Memory B cell (primary cell): ENCODE results near the gene GLT1D1.

Source experiments
- ATAC-seq: fragments of 150-1000 bp; cut with Tn5 transposase; 2 replicates; pipeline ENCODE4 v1.10.0; 2021; ENCODE audit warnings: low read depth, mild to moderate bottlenecking, moderate library complexity
- DNase-seq, 2 donors: peaks; one replicate each; pipeline ENCODE4 v3.0.0; 2022; ENCODE audit warnings: low spot score in 2 of 2
- H3K27ac Mint-ChIP-seq: one replicate; pipeline ENCODE4 v1.8.0; 2022; ENCODE audit warnings: mild to moderate bottlenecking, moderate library complexity, mixed read lengths
- H3K27me3 Mint-ChIP-seq: one replicate; pipeline ENCODE4 v1.8.0; 2022; ENCODE audit warnings: mixed read lengths
- H3K36me3 Mint-ChIP-seq: one replicate; pipeline ENCODE4 v1.8.0; 2022; ENCODE audit warnings: mild to moderate bottlenecking, mixed read lengths
- H3K4me1 Mint-ChIP-seq: one replicate; pipeline ENCODE4 v1.8.0; 2022; ENCODE audit warnings: mixed read lengths
- H3K4me3 Mint-ChIP-seq: one replicate; pipeline ENCODE4 v1.8.0; 2022; ENCODE audit warnings: mild to moderate bottlenecking, moderate library complexity, mixed read lengths
- H3K9me3 Mint-ChIP-seq: one replicate; pipeline ENCODE4 v1.8.0; 2022; ENCODE audit warnings: mixed read lengths

GLT1D1 gene

DNA sequence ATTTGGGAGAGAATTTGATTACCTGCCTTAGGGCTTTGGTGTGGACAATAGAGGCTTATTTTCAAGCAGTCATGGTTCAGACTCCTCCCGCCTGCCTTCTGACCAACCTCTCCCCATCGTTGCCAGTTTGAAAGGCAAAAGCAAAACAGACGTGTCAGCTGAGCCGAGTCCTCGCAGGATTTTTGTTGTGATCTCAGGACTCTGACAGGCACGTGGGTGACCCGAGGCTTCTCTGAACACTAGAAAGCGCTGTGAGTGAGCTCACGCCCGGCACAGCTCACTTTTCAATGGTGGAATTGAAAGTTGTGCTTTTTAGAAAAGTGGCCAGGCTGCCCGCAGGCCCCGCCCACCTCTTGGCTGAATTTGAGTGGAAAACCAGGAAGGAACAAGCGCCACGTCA, 130.1 kb downstream of the GLT1D1 start:
- Mint-ChIP-seq H3K9me3 (no peaks in the 10 kb centered on the region), H3K4me1 (no peaks in the 10 kb centered on the region), H3K27me3 (peaks cover 9% of the 10 kb centered on the region), H3K27ac (no peak overlapping the region), H3K36me3 (no peaks in the 10 kb centered on the region), H3K4me3 (no peak overlapping the region)
- no peak for DNase-seq
- ATAC-seq, result no peak

DNA sequence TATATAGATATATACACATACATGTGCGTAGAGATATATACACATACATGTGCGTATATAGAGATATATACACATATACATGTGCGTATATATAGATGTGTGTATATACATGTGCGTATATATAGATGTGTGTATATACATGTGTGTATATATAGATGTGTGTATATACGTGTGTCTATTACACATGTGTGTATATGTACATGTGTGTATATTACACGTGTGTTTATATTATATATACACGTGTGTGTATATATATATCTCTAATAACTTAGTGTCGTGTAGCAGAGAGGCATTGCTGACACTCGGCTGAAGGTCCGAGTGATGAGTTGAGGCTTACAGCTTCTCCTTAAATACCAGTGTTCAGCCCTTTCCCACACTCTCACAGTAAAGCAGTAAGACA, 133.7 kb downstream of the GLT1D1 start:
- Mint-ChIP-seq H3K4me3 (no peak overlapping the region), H3K27ac (no peak overlapping the region), H3K9me3 (no peaks in the 10 kb centered on the region), H3K36me3 (no peaks in the 10 kb centered on the region), H3K4me1 (no peaks in the 10 kb centered on the region), H3K27me3 (peaks cover 5% of the 10 kb centered on the region)
- ATAC-seq, result no peak
- no peak for DNase-seq

DNA sequence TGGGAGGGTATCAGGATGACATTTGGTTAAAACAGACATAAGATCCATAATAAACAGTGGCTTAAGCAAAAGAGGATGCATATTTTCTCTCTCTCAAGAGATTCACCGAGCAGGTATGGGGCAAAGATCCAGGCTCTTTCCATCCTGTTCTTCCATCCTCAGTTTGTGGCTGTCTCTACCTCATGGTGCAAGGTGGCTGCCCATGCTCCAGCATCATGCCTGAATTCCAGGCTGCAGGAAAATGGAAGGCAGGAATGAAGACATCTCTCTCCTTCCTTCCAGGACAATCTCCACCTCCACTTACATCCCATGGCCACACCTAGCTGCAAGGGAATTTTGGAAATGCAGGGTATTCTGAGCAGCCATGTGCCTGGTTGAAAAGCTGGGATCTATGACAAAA, 136.0 kb downstream of the GLT1D1 start:
- peaks cover 7% of the 10 kb centered on the region for H3K27me3 Mint-ChIP-seq
- no peaks in the 10 kb centered on the region for H3K36me3 Mint-ChIP-seq

DNA sequence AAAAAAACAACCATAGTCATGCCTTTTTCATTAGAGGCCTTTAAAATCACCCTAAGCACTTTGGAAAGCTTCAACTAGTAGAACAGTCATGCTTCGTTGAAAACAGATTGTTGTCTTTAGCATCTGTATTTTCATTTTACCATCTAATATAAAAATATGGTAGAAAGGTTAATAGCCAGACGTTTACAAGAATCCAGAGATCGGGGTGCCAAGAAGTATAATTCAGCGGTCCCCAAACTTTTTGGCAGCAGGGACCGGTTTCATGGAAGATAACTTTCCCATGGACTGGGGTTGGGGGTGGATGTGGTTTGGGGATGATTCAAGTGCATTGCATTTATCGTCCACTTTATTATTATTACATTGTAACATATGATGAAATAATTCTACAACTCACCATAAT, 138.4 kb downstream of the GLT1D1 start:
- ATAC-seq (no peak), DNase-seq (no peak)
- no peak overlapping the region for H3K27ac Mint-ChIP-seq
- H3K4me1 Mint-ChIP-seq, result no peaks in the 10 kb centered on the region
- H3K4me3 Mint-ChIP-seq, result no peak overlapping the region
- H3K27me3 Mint-ChIP-seq, result peaks cover 9% of the 10 kb centered on the region
- H3K9me3 Mint-ChIP-seq, result no peaks in the 10 kb centered on the region
- no peaks in the 10 kb centered on the region for H3K36me3 Mint-ChIP-seq

More for the DNA sequence above, 136.0 kb downstream of the GLT1D1 start:
- Mint-ChIP-seq H3K4me1 (no peaks in the 10 kb centered on the region), H3K9me3 (no peaks in the 10 kb centered on the region), H3K27ac (no peak overlapping the region), H3K4me3 (no peak overlapping the region)
- no peak for DNase-seq
- no peak for ATAC-seq

DNA sequence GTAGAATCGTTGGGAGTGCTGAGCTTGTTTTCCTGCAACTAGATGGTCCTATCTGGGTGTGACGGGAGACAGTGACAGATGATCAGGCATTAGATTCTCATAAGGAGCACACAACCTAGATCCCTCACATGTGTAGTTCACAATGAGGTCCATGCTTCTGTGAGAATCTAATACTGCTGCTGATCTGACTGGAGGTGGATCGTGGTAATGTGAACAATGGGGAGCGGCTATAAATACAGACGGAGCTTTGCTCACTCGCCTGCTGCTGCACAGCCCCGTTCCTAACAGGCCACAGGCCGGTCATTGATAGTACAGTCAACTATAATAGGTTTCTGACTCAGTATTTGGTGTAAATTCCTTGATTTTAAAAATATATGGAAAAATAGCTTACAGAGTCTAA, 138.8 kb downstream of the GLT1D1 start:
- peaks cover 9% of the 10 kb centered on the region for H3K27me3 Mint-ChIP-seq
- H3K4me3 Mint-ChIP-seq, result no peak overlapping the region
- no peaks in the 10 kb centered on the region for H3K4me1 Mint-ChIP-seq
- ATAC-seq (no peak), DNase-seq (no peak)
- H3K9me3 Mint-ChIP-seq, result peaks cover 1% of the 10 kb centered on the region
- H3K36me3 Mint-ChIP-seq, result no peaks in the 10 kb centered on the region
- no peak overlapping the region for H3K27ac Mint-ChIP-seq

DNA sequence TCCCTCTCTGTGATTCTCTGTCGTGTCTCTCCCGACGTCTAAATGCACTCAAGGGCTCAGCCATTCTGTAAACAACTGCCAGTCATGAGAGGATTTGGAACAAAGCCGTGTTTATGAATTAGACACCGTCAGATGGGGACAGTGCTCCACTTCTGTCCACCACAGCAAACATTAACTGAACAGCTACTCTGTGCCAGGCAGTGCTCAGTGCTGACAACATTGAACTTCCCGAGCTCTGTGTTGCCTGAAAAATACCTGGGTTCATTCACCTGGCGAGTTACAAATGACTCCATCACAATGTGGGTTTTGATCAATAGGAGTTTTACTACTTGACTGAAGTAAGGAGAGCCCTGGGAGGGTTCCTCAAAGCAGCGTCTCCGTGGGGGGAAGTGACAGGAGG, 139.3 kb downstream of the GLT1D1 start:
- H3K27ac Mint-ChIP-seq, result no peak overlapping the region
- H3K9me3 Mint-ChIP-seq, result peaks cover 2% of the 10 kb centered on the region
- DNase-seq, result no peak
- H3K27me3 Mint-ChIP-seq, result peaks cover 9% of the 10 kb centered on the region
- H3K4me1 Mint-ChIP-seq, result no peaks in the 10 kb centered on the region
- no peak for ATAC-seq
- no peaks in the 10 kb centered on the region for H3K36me3 Mint-ChIP-seq
- no peak overlapping the region for H3K4me3 Mint-ChIP-seq

DNA sequence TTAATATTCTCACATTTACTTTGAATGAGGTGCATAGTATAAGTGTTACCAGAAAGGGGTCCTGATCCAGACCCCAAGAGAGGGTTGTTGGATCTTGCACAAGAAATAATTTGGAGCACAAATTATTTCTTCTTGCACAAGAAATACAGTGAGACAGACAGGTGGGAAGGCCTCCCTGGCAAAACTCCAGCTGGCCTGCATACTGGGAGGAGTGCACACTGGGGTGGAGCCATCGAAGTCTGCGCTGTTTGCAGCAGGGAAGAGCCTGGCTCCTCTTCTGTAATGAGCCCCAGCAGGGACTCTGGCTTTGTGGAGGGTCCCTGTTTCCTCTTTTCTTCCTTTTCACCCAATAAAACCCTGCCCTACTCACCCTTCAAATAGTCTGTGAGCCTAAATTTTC, 141.6 kb downstream of the GLT1D1 start:
- Mint-ChIP-seq H3K36me3 (no peaks in the 10 kb centered on the region), H3K4me3 (no peak overlapping the region), H3K27me3 (peaks cover 6% of the 10 kb centered on the region), H3K27ac (no peak overlapping the region), H3K9me3 (peaks cover 6% of the 10 kb centered on the region), H3K4me1 (no peaks in the 10 kb centered on the region)
- no peak for DNase-seq
- no peak for ATAC-seq

DNA sequence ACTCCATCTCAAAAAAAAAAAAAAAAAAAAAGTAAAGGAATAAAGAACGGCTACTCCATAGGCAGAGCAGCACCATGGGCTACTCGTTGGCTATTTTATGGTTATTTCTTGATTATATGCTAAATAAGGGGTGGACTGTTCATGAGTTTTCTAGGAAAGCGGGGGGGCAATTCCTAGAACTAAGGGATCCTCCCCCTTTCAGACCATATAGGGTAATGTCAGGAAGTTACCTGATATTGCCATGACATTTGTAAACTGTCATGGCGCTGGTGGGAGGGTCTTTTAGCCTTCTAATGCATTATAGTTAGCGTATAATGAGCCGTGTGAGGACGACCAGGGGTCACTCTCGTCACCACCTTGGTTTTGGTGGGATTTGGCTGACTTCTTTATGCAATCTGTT, 142.3 kb downstream of the GLT1D1 start:
- DNase-seq, result no peak
- ATAC-seq, result no peak
- Mint-ChIP-seq H3K27me3 (peaks cover 6% of the 10 kb centered on the region), H3K9me3 (peaks cover 6% of the 10 kb centered on the region), H3K27ac (no peak overlapping the region), H3K36me3 (no peaks in the 10 kb centered on the region), H3K4me3 (no peak overlapping the region), H3K4me1 (no peaks in the 10 kb centered on the region)

DNA sequence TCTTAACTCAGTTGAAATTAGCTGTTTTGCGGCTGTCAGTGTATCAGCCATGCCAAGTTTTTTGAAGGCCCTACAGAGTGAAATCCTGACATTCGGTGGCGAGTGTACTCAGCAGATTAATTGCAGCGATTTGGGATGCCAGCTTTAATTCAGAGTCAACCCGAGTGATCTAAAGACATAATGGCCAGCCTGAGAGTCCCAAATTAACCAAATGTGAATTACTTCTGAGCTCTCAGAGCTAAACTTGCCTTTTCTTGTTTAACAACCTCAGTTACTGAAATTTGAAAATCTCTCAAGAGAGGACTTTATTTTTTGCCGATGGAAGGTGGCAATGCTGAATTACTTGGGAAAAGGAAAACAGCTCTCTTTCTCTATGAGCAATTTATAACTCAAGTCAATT, 148.5 kb downstream of the GLT1D1 start:
- peaks cover 6% of the 10 kb centered on the region for H3K36me3 Mint-ChIP-seq
- ATAC-seq, result no peak
- DNase-seq, result no peak
- H3K4me3 Mint-ChIP-seq, result no peak overlapping the region
- peaks cover 16% of the 10 kb centered on the region for H3K27me3 Mint-ChIP-seq
- peaks cover 2% of the 10 kb centered on the region for H3K4me1 Mint-ChIP-seq
- no peak overlapping the region for H3K27ac Mint-ChIP-seq
- H3K9me3 Mint-ChIP-seq, result peaks cover 9% of the 10 kb centered on the region

DNA sequence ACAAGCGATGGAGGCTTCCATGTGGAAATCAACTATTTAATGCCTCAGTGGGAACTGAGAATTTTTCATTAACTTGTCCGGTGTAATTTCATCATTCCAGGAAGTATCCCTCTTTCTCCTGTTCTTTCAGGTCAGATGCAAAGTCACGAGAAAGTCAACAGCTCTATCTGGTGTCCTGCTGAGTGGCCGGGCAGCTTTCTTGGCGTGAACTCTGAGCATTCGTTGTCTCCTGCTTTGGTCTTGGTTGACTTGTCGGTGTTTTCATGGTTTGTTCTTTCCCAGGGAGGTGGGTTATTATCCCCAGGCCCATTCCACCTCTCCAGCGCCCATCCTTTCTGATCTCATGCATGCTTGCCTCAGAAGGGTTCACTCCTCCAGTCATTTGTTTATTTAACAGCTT, 149.1 kb downstream of the GLT1D1 start:
- peaks cover 7% of the 10 kb centered on the region for H3K9me3 Mint-ChIP-seq
- H3K4me1 Mint-ChIP-seq, result peaks cover 2% of the 10 kb centered on the region
- peaks cover 16% of the 10 kb centered on the region for H3K27me3 Mint-ChIP-seq
- no peak overlapping the region for H3K27ac Mint-ChIP-seq
- ATAC-seq, result no peak
- H3K36me3 Mint-ChIP-seq, result peaks cover 6% of the 10 kb centered on the region
- DNase-seq, result no peak
- H3K4me3 Mint-ChIP-seq, result no peak overlapping the region

DNA sequence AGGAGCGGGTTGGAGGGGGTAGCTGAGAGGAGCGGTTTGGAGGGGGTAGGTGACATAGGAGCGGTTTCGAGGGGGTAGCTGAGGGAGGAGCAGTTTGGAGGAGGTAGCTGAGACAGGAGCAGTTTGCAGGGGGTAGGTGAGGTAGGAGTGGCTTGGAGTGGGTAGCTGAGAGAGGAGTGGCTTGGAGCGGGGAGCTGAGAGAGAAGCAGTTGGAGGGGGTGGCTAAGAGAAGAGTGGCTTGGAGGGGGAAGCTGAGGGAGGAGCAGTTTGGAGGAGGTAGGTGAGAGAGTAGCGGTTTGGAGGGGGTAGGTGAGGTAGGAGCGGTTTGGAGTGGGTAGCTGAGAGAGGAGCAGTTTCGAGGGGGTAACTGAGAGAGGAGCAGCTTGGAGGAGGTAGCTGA, 152.1 kb downstream of the GLT1D1 start:
- Mint-ChIP-seq H3K4me1 (peaks cover 2% of the 10 kb centered on the region), H3K9me3 (peaks cover 3% of the 10 kb centered on the region), H3K4me3 (no peak overlapping the region), H3K36me3 (peaks cover 6% of the 10 kb centered on the region), H3K27me3 (peaks cover 19% of the 10 kb centered on the region), H3K27ac (no peak overlapping the region)
- no peak for ATAC-seq
- DNase-seq, result no peak

DNA sequence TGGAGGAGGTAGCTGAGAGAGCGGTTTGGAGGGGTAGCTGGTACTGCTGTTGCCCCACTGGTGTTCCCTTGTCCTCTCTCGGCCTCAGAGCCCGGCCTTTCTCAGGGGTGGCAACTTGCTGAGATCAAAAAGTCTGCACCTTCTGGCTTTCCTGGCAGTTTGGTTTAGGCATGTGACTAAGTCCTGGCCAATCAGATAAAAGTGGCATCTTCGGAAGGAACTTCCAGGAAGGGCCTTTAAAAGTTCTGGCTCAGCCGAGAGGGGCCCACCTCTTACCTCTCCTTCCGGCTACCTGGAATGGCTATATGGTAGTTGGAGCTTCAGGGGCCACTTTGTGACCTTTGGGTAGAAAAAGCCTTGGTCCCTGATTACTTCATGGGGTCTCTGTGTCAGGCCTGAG, 152.6 kb downstream of the GLT1D1 start:
- ATAC-seq, result no peak
- peaks cover 2% of the 10 kb centered on the region for H3K4me1 Mint-ChIP-seq
- no peak for DNase-seq
- H3K27me3 Mint-ChIP-seq, result peaks cover 19% of the 10 kb centered on the region
- no peak overlapping the region for H3K27ac Mint-ChIP-seq
- peaks cover 3% of the 10 kb centered on the region for H3K9me3 Mint-ChIP-seq
- H3K36me3 Mint-ChIP-seq, result peaks cover 6% of the 10 kb centered on the region
- no peak overlapping the region for H3K4me3 Mint-ChIP-seq

DNA sequence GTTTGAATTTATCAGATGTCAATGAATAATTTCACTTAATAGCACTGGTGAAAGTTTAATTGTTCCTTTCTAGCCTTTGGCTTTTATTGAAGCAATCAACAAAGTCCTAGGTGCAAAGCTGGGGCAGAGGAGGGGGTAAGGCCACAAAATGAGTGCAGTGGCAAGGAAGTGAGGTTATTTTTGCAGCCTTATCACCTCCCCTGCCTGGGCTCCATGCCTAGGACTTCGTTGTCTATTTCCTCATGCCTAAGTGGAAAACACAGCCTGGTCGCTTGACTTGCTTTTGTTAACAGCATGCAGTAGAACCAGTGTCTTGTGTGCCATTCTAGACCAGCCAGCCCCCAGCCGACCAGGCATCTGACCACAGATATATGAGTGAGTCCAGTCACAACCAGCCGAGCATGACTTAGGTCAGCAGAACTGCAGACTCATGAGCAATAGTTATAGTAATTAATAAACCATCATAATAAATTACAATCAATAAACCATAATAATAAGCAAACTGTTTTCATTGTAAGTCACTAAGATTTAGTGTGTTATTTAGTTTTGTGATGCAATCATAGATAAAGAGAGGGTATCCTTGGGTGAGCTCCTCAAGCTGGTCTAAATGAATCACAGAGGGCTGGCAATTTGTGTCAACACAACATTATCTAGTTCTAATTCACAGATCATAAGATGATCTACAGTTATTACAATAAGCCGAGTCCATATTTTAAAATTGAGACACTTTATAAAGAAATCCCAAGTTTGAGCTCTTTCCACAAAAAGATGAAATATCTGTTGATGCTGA, 156.8 kb downstream of the GLT1D1 start:
- DNase-seq, result no peak
- no peaks in the 10 kb centered on the region for H3K4me1 Mint-ChIP-seq
- no peak overlapping the region for H3K4me3 Mint-ChIP-seq
- H3K27ac Mint-ChIP-seq, result no peak overlapping the region
- H3K36me3 Mint-ChIP-seq, result no peaks in the 10 kb centered on the region
- ATAC-seq, result no peak
- H3K9me3 Mint-ChIP-seq, result no peaks in the 10 kb centered on the region
- peaks cover 12% of the 10 kb centered on the region for H3K27me3 Mint-ChIP-seq

DNA sequence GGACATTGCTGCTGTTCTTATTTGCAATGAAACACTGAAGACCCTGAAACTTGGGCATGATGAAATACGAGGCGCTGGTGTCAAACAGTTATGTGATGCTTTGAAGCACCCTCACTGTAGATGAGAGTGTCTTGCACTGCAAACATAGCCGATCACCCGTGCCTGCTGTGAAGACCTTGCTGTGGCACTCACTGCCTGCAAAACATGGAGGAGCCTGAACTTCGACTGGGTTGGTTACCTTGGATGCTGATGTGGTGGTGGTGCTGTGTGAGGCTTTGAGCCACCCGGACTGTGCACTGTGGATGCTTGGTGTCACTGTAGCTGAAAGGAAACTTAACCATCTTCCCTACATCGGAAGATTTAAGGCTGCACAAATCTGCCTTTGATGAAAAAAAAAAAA, 162.9 kb downstream of the GLT1D1 start:
- no peak overlapping the region for H3K27ac Mint-ChIP-seq
- H3K27me3 Mint-ChIP-seq, result peaks cover 11% of the 10 kb centered on the region
- peaks cover 10% of the 10 kb centered on the region for H3K9me3 Mint-ChIP-seq
- no peaks in the 10 kb centered on the region for H3K4me1 Mint-ChIP-seq
- H3K4me3 Mint-ChIP-seq, result no peak overlapping the region
- DNase-seq (no peak), ATAC-seq (no peak)
- no peaks in the 10 kb centered on the region for H3K36me3 Mint-ChIP-seq

DNA sequence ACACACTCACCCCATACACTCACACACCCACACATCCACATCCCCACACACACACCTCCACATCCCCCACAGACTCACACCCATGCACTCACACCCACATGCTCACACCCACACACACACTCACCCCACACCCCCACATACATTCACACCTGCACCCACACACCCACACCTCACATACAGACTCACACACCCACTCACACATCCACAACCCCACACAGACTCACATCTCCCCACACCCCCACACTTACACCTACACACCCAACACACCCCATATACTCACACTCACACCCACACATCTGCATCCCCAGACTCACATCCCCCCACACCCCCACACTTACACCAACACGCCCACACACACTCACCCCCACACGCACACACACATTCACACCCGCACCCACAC, 171.8 kb downstream of the GLT1D1 start:
- DNase-seq (no peak), ATAC-seq (no peak)
- peaks cover 3% of the 10 kb centered on the region for H3K9me3 Mint-ChIP-seq
- H3K27me3 Mint-ChIP-seq, result peaks cover 4% of the 10 kb centered on the region
- no peaks in the 10 kb centered on the region for H3K36me3 Mint-ChIP-seq
- H3K4me3 Mint-ChIP-seq, result no peak overlapping the region
- H3K4me1 Mint-ChIP-seq, result no peaks in the 10 kb centered on the region
- H3K27ac Mint-ChIP-seq, result no peak overlapping the region
